ENCODE data around the gene SOX9.

Gene SOX9

DNA sequence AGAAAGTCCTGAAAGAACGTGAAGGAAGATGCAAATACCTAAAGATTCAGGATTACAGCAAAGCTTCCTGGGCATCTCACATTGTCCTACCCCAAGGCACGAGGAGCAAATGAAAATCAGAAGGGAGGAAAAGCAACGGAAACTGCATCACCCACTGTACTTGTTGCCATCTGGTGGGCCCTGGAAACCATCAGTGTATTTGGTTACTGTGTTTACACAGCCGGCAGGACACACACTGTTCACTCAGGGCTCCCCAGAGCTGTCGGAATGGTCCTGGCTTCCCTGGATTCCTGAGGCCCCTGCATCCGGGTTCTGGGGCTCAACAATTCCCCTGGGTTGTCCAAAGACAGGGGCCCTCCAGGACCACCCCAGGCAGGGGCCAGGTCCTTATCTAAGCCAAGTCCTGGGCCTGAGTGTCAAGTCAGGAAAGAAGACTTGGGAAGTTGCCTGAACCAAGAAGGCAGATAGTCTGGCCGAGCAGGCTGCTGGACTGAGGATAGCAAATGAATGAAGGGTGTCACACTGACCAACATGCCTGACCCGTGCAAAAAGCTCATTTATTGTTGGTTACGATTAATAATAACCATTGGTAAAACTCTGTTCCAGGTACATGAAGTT is 52.8 kb downstream of the SOX9 start:
- no peaks in the 10 kb centered on the region for H3K9me3 Mint-ChIP-seq
- DNase-seq (no peak), ATAC-seq (no peak)
- peaks cover 2% of the 10 kb centered on the region for H3K27me3 Mint-ChIP-seq
- no peaks in the 10 kb centered on the region for H3K36me3 Mint-ChIP-seq (ENCODE audit: low read depth)
- H3K4me3 Mint-ChIP-seq = no peak overlapping the region
- no peaks in the 10 kb centered on the region for H3K4me1 Mint-ChIP-seq
- H3K27ac Mint-ChIP-seq = no peak overlapping the region

DNA sequence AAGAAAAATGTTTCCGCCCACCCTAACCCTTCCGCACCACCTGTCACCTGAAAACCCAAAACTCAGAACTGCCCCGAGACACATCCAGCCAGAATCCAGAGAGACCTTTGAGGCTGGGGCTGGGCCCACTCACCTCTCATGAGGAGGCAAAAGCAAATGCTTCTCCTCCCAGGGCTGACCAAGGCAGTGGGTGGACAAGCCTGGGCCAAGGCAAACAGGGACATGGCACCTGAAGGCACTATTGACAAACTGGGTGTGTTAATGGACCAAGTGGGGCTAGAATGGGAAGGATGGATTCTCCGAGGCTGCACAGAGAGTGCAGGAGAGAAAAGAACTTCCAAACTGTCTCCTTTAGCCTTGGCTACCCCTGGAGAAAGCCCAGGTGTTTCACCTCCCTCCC is 54.4 kb downstream of the SOX9 start:
- Mint-ChIP-seq H3K27me3 (peaks cover 2% of the 10 kb centered on the region), H3K9me3 (no peaks in the 10 kb centered on the region), H3K36me3 (ENCODE audit: low read depth) (no peaks in the 10 kb centered on the region), H3K4me3 (no peak overlapping the region), H3K27ac (no peak overlapping the region), H3K4me1 (no peaks in the 10 kb centered on the region)
- DNase-seq (no peak), ATAC-seq (no peak)
